Endodermal cell (in vitro differentiated cells): ENCODE results near the gene ANKFY1. TPM values are rescaled to one million over a fixed set of nuclear protein-coding genes. Genes with fewer than 3 reads are reported as not detected.

Source experiments
- DNase-seq: peaks from one replicate; pipeline ENCODE4 v3.0.0-alpha.2; 2017
- H3K27ac ChIP-seq: 2 replicates; pipeline ENCODE4 v1.5.1; 2013; ENCODE audit warnings: mild to moderate bottlenecking, low read depth, low read length, moderate library complexity
- H3K27me3 ChIP-seq: 2 replicates; pipeline ENCODE4 v1.6.1; 2013; ENCODE audit warnings: mild to moderate bottlenecking, low read length, moderate library complexity; ENCODE audit not compliant: insufficient read depth, control insufficient read depth, poor library complexity, severe bottlenecking
- H3K36me3 ChIP-seq: 2 replicates; pipeline ENCODE4 v1.7.0; 2013; ENCODE audit warnings: mild to moderate bottlenecking, low read length, moderate library complexity; ENCODE audit not compliant: control insufficient read depth, insufficient read depth
- H3K4me1 ChIP-seq: one replicate; pipeline ENCODE4 v1.7.0; 2013; ENCODE audit warnings: low read length; ENCODE audit not compliant: control insufficient read depth, insufficient read depth
- H3K4me3 ChIP-seq: 2 replicates; pipeline ENCODE4 v1.5.1; 2013; ENCODE audit warnings: mild to moderate bottlenecking, low read length, moderate library complexity
- H3K9ac ChIP-seq: 2 replicates; pipeline ENCODE4 v1.6.1; 2013; ENCODE audit warnings: mild to moderate bottlenecking, low read length, moderate library complexity; ENCODE audit not compliant: poor library complexity, severe bottlenecking; ENCODE audit errors: extremely low read depth
- H3K9me3 ChIP-seq: 2 replicates; pipeline ENCODE4 v1.6.1; 2013; ENCODE audit warnings: mild to moderate bottlenecking, low read length, moderate library complexity; ENCODE audit not compliant: control insufficient read depth
- H3K27ac Mint-ChIP-seq: 2 replicates; pipeline ENCODE4 v1.8.0; 2020; ENCODE audit warnings: mixed read lengths
- H3K27me3 Mint-ChIP-seq: 2 replicates; pipeline ENCODE4 v1.8.0; 2021; ENCODE audit warnings: mild to moderate bottlenecking, mixed read lengths; ENCODE audit not compliant: insufficient read depth
- H3K36me3 Mint-ChIP-seq: 2 replicates; pipeline ENCODE4 v1.8.0; 2020; ENCODE audit warnings: low read depth, mixed read lengths
- H3K4me1 Mint-ChIP-seq: 2 replicates; pipeline ENCODE4 v1.8.0; 2020; ENCODE audit warnings: mixed read lengths
- H3K4me3 Mint-ChIP-seq: 2 replicates; pipeline ENCODE4 v1.8.0; 2020; ENCODE audit warnings: mild to moderate bottlenecking, moderate library complexity, mixed read lengths
- H3K9me3 Mint-ChIP-seq: 2 replicates; pipeline ENCODE4 v1.8.0; 2020; ENCODE audit warnings: mild to moderate bottlenecking, mixed read lengths
- CTCF ChIP-seq: fragments of 200-600 bp; sonication (generic); conservative IDR thresholded peaks from 2 replicates; pipeline ENCODE4 v1.5.0; 2021; ENCODE audit warnings: antibody characterized with exemption, mild to moderate bottlenecking
- WGBS, 2 experiments: methylation state at CpG; one replicate each; pipeline versions ENCODE4 v1.1.5 to v1.1.7; 2013; ENCODE audit warnings: missing lambda C conversion rate in 2 of 2, mixed read lengths in 1 of 2; ENCODE audit not compliant: insufficient coverage in 1 of 2, insufficient read length in 1 of 2; 5-methylcytosine and 5-hydroxymethylcytosine counted together
- total RNA-seq, 2 donors: library from RNA; stranded (reverse); fragmentation: NEBNext Ultra II Directional in 1 of 2; extraction: Animal tissue kit (Norgen Biotek cat#: 25700) in 1 of 2; gene quantifications; 2 replicates in 1 of 2; 3 replicates in 1 of 2; pipeline ENCODE4 v1.2.1, GENCODE V29; 2021

Gene ANKFY1
- total RNA-seq, 2 donors from 2014 or later, result 48.0 to 62.4 TPM

GRCh38 chr17:4236456-4236855 is 27.3 kb downstream of the ANKFY1 start:
- Mint-ChIP-seq H3K27me3 (no peaks in the 10 kb centered on the region), H3K36me3 (peaks cover 62% of the 10 kb centered on the region), H3K4me3 (no peak overlapping the region), H3K4me1 (no peaks in the 10 kb centered on the region), H3K9me3 (no peaks in the 10 kb centered on the region), H3K27ac (no peak overlapping the region)
- H3K36me3 ChIP-seq, result peaks cover 88% of the 10 kb centered on the region
- no peak overlapping the region for H3K27ac ChIP-seq
- no peaks in the 10 kb centered on the region for H3K27me3 ChIP-seq
- TF ChIP-seq CTCF, result no peak
- no peaks in the 10 kb centered on the region for H3K4me1 ChIP-seq
- 94 to 97% methylated on average over 2 to 3 of the region's 3 CpGs for WGBS, 2 experiments
- DNase-seq, result no peak
- no peaks in the 10 kb centered on the region for H3K9me3 ChIP-seq
- no peak overlapping the region for H3K4me3 ChIP-seq
- H3K9ac ChIP-seq, result no peak overlapping the region

GRCh38 chr17:4235372-4236279 is 28.2 kb downstream of the ANKFY1 start:
- Histone ChIP-seq H3K4me1 (no peaks in the 10 kb centered on the region), H3K27ac (no peak overlapping the region), H3K4me3 (no peak overlapping the region), H3K27me3 (no peaks in the 10 kb centered on the region), H3K9ac (no peak overlapping the region), H3K9me3 (no peaks in the 10 kb centered on the region), H3K36me3 (peaks cover 88% of the 10 kb centered on the region)
- WGBS, 2 experiments, result 99 to 100% methylated on average over 3 to 7 of the region's 8 CpGs
- Mint-ChIP-seq H3K36me3 (peaks cover 60% of the 10 kb centered on the region), H3K4me1 (no peaks in the 10 kb centered on the region), H3K27ac (peak overlapping the region; percentile 59), H3K27me3 (no peaks in the 10 kb centered on the region), H3K4me3 (no peak overlapping the region), H3K9me3 (no peaks in the 10 kb centered on the region)
- DNase-seq, result no peak
- TF ChIP-seq CTCF, result no peak

- Histone ChIP-seq H3K9ac (no peak overlapping the region), H3K9me3 (no peaks in the 10 kb centered on the region), H3K4me3 (no peak overlapping the region), H3K4me1 (no peaks in the 10 kb centered on the region), H3K27me3 (no peaks in the 10 kb centered on the region), H3K36me3 (peaks cover 90% of the 10 kb centered on the region), H3K27ac (no peak overlapping the region)
- H3K9me3 Mint-ChIP-seq, result no peaks in the 10 kb centered on the region
- no peak for TF ChIP-seq CTCF
- no peak overlapping the region for H3K4me3 Mint-ChIP-seq
- H3K27ac Mint-ChIP-seq, result no peak overlapping the region
- peaks cover 59% of the 10 kb centered on the region for H3K36me3 Mint-ChIP-seq
- H3K4me1 Mint-ChIP-seq, result no peaks in the 10 kb centered on the region
- no peak for DNase-seq
- no peaks in the 10 kb centered on the region for H3K27me3 Mint-ChIP-seq
These were observed 29.4 kb downstream of the ANKFY1 start for GRCh38 chr17:4234401-4234800.
